Measurements from ENCODE around the gene TPSD1.
A peak's percentile ranks its signal among the peaks of the same experiment; 100 is the strongest.
"Not testable (repeated sequence)": the region's sequence is repeated elsewhere in the genome, so short reads cannot be mapped to it uniquely, and the experiment has no call there.

Gene TPSD1

GRCh38 chr16:1237990-1238389, 17.9 kb upstream of the TPSD1 start:
- no peak overlapping the region for H3K4me3 ChIP-seq
- TF ChIP-seq FOXP2 (optimal IDR thresholded peaks at IDR 0.05; ENCODE audit: control extremely low read depth, extremely low read length, insufficient read depth) (no peak), EZH2 (IDR thresholded peaks at IDR 0.05) (no peak), POLR2AphosphoS5 (IDR thresholded peaks at IDR 0.05; ENCODE audit: borderline replicate concordance, low read depth, low read length) (no peak)
- DNase-seq (ENCODE audit: low read depth, low spot score) = no peak
- no peaks in the 10 kb centered on the region for H3K36me3 ChIP-seq (ENCODE audit: insufficient read depth, low read length)
- H3K27ac ChIP-seq = no peak overlapping the region
- no peaks in the 10 kb centered on the region for H3K9me3 ChIP-seq (ENCODE audit: low read depth, low read length)
- H3K9ac ChIP-seq (ENCODE audit: insufficient read length) = no peak overlapping the region

- H3K27ac ChIP-seq; H3K36me3 ChIP-seq (ENCODE audit: insufficient read depth, low read length); H3K9me3 ChIP-seq (ENCODE audit: low read depth, low read length); DNase-seq (ENCODE audit: low read depth, low spot score); H3K9ac ChIP-seq (ENCODE audit: insufficient read length): not testable (repeated sequence)
- peak overlapping the region; percentile 36; the same call in 1 of the 2 replicates for H3K4me3 ChIP-seq
Observed at GRCh38 chr16:1238909-1239308, 17.0 kb upstream of the TPSD1 start.

GRCh38 chr16:1239575-1239974, 16.3 kb upstream of the TPSD1 start:
- not testable (repeated sequence) for DNase-seq (ENCODE audit: low read depth, low spot score); H3K4me3 ChIP-seq; H3K36me3 ChIP-seq (ENCODE audit: insufficient read depth, low read length); H3K27ac ChIP-seq; H3K9me3 ChIP-seq (ENCODE audit: low read depth, low read length); H3K9ac ChIP-seq (ENCODE audit: insufficient read length)

GRCh38 chr16:1240436-1240835, 15.4 kb upstream of the TPSD1 start, which contains the start of gene TPSAB1:
Gene TPSAB1, plus strand, starts transcription at chr16:1240705. Its CDS starts 234 bp downstream, at chr16:1240939.
- not testable (repeated sequence) for H3K36me3 ChIP-seq (ENCODE audit: insufficient read depth, low read length); H3K9ac ChIP-seq (ENCODE audit: insufficient read length); H3K9me3 ChIP-seq (ENCODE audit: low read depth, low read length); H3K4me3 ChIP-seq; DNase-seq (ENCODE audit: low read depth, low spot score); H3K27ac ChIP-seq

- DNase-seq (ENCODE audit: low read depth, low spot score); H3K9ac ChIP-seq (ENCODE audit: insufficient read length); H3K27ac ChIP-seq; H3K36me3 ChIP-seq (ENCODE audit: insufficient read depth, low read length); H3K4me3 ChIP-seq; H3K9me3 ChIP-seq (ENCODE audit: low read depth, low read length): not testable (repeated sequence)
Observed at GRCh38 chr16:1241081-1241480, 14.8 kb upstream of the TPSD1 start.

GRCh38 chr16:1243363-1243762, 12.5 kb upstream of the TPSD1 start:
- H3K36me3 ChIP-seq (ENCODE audit: insufficient read depth, low read length); H3K4me3 ChIP-seq; H3K9ac ChIP-seq (ENCODE audit: insufficient read length); H3K27ac ChIP-seq; H3K9me3 ChIP-seq (ENCODE audit: low read depth, low read length); DNase-seq (ENCODE audit: low read depth, low spot score): not testable (repeated sequence)

- H3K36me3 ChIP-seq (ENCODE audit: insufficient read depth, low read length); H3K9me3 ChIP-seq (ENCODE audit: low read depth, low read length); DNase-seq (ENCODE audit: low read depth, low spot score); H3K9ac ChIP-seq (ENCODE audit: insufficient read length); H3K4me3 ChIP-seq: not testable (repeated sequence)
- 0 out of 2 replicates have a peak overlapping the region, but pooled peaks have one; percentile 92 for H3K27ac ChIP-seq
Observed at GRCh38 chr16:1243907-1244850, 11.7 kb upstream of the TPSD1 start.

- Histone ChIP-seq H3K4me3 (no peak overlapping the region), H3K9ac (ENCODE audit: insufficient read length) (peak overlapping the region; percentile 39), H3K36me3 (ENCODE audit: insufficient read depth, low read length) (no peaks in the 10 kb centered on the region), H3K27ac (peak overlapping the region; percentile 92), H3K9me3 (ENCODE audit: low read depth, low read length) (no peaks in the 10 kb centered on the region)
- TF ChIP-seq EZH2 (IDR thresholded peaks at IDR 0.05) = no peak
- TF ChIP-seq POLR2AphosphoS5 (IDR thresholded peaks at IDR 0.05; ENCODE audit: borderline replicate concordance, low read depth, low read length) = no peak
- no peak for TF ChIP-seq FOXP2 (optimal IDR thresholded peaks at IDR 0.05; ENCODE audit: control extremely low read depth, extremely low read length, insufficient read depth)
- DNase-seq (ENCODE audit: low read depth, low spot score) = no peak
Observed at GRCh38 chr16:1244881-1245280, 11.0 kb upstream of the TPSD1 start.

- H3K9ac ChIP-seq (ENCODE audit: insufficient read length) = peak overlapping the region; percentile 39
- H3K4me3 ChIP-seq = no peak overlapping the region
- peak overlapping the region; percentile 92 for H3K27ac ChIP-seq
- TF ChIP-seq EZH2 (IDR thresholded peaks at IDR 0.05) (no peak), POLR2AphosphoS5 (IDR thresholded peaks at IDR 0.05; ENCODE audit: borderline replicate concordance, low read depth, low read length) (no peak), FOXP2 (optimal IDR thresholded peaks at IDR 0.05; ENCODE audit: control extremely low read depth, extremely low read length, insufficient read depth) (no peak)
- DNase-seq (ENCODE audit: low read depth, low spot score) = no peak
- H3K9me3 ChIP-seq (ENCODE audit: low read depth, low read length) = no peaks in the 10 kb centered on the region
- H3K36me3 ChIP-seq (ENCODE audit: insufficient read depth, low read length) = no peaks in the 10 kb centered on the region
Observed at GRCh38 chr16:1245452-1246020, 10.3 kb upstream of the TPSD1 start.

- not testable (repeated sequence) for H3K36me3 ChIP-seq (ENCODE audit: insufficient read depth, low read length); DNase-seq (ENCODE audit: low read depth, low spot score); H3K9ac ChIP-seq (ENCODE audit: insufficient read length); H3K4me3 ChIP-seq; H3K9me3 ChIP-seq (ENCODE audit: low read depth, low read length)
- H3K27ac ChIP-seq = peak overlapping the region; percentile 92; the same call in 1 of the 2 replicates
Observed at GRCh38 chr16:1247903-1248537, 7.8 kb upstream of the TPSD1 start.

- not testable (repeated sequence) for H3K27ac ChIP-seq; H3K4me3 ChIP-seq; H3K9ac ChIP-seq (ENCODE audit: insufficient read length); H3K9me3 ChIP-seq (ENCODE audit: low read depth, low read length); DNase-seq (ENCODE audit: low read depth, low spot score); H3K36me3 ChIP-seq (ENCODE audit: insufficient read depth, low read length)
Observed at GRCh38 chr16:1249031-1249755, 6.7 kb upstream of the TPSD1 start.

- H3K4me3 ChIP-seq; DNase-seq (ENCODE audit: low read depth, low spot score); H3K27ac ChIP-seq; H3K36me3 ChIP-seq (ENCODE audit: insufficient read depth, low read length); H3K9ac ChIP-seq (ENCODE audit: insufficient read length); H3K9me3 ChIP-seq (ENCODE audit: low read depth, low read length): not testable (repeated sequence)
Observed at GRCh38 chr16:1253701-1254364, 2.0 kb upstream of the TPSD1 start.

Measured in SK-N-MC (cell line).